Breast epithelium (tissue), 4 donors: ENCODE data around the gene SIGLEC9. TPM values are rescaled to one million over a fixed set of nuclear protein-coding genes. Genes with fewer than 3 reads are reported as not detected.
A peak's percentile ranks its signal among the peaks of the same experiment; 100 is the strongest.

ENCODE experiments used
- DNase-seq, 2 donors: peaks; one replicate each; pipeline ENCODE4 v3.0.0-alpha.2; 2019; ENCODE audit warnings: low spot score in 2 of 2
- H3K27ac ChIP-seq, 2 donors: fragments of 200-600 bp; sonication (generic) in 1 of 2; one replicate each; pipeline ENCODE4 v1.5.1; 2016 to 2019; ENCODE audit warnings: mild to moderate bottlenecking in 1 of 2
- H3K27me3 ChIP-seq, 2 donors: fragments of 200-600 bp; sonication (generic) in 1 of 2; one replicate each; pipeline versions ENCODE4 v1.5.1 to v1.6.0; 2017 to 2019; ENCODE audit warnings: control low read depth in 1 of 2, mild to moderate bottlenecking in 1 of 2
- H3K36me3 ChIP-seq: fragments of 200-600 bp; one replicate; pipeline ENCODE4 v1.5.1; 2019
- H3K4me1 ChIP-seq, 2 donors: fragments of 200-600 bp; sonication (generic); one replicate each; pipeline ENCODE4 v1.5.1; 2016 to 2019; ENCODE audit warnings: control low read depth in 1 of 2
- H3K4me3 ChIP-seq, 3 donors: fragments of 200-600 bp; sonication (generic); 1 replicate in 2 of 3; 2 replicates in 1 of 3; pipeline ENCODE4 v1.5.1; 2016 to 2019; ENCODE audit warnings: mild to moderate bottlenecking in 3 of 3, moderate library complexity in 2 of 3
- H3K9me3 ChIP-seq, 2 donors: fragments of 200-600 bp; sonication (generic) in 1 of 2; one replicate each; pipeline ENCODE4 v1.5.1; 2016 to 2019; ENCODE audit warnings: control low read depth in 1 of 2
- POLR2A ChIP-seq: fragments of 450-650 bp; IDR thresholded peaks from one replicate; pipeline ENCODE4 v1.6.1; 2016; ENCODE audit warnings: antibody characterized with exemption, mild to moderate bottlenecking, moderate library complexity
- POLR2AphosphoS5 ChIP-seq, 3 donors: sonication (generic); formaldehyde crosslinking; IDR thresholded peaks; one replicate each; pipeline ENCODE4 v1.6.1; 2017; ENCODE audit warnings: antibody characterized with exemption in 3 of 3
- intact Hi-C: fragments of 100-400 bp; cut with DNase I; formaldehyde crosslinking; loops from one replicate; pipeline ENCODE4 v1.15.1; 2023; ENCODE audit warnings: low total_unique reads
- total RNA-seq, 3 donors: library from RNA; depleted of rRNA; stranded (reverse); fragments of >200 nt; gene quantifications; one replicate each; pipeline ENCODE4 v1.1.0, GENCODE V29; 2016
- TF ChIP-seq, protein P1 (sequence below), 3 donors: fragments of 450-650 bp; IDR thresholded peaks; one replicate each; pipeline ENCODE4 v1.5.1; 2016 to 2017; ENCODE audit warnings: antibody characterized with exemption in 3 of 3, mild to moderate bottlenecking in 3 of 3, moderate library complexity in 3 of 3

SIGLEC9 gene
- total RNA-seq, 3 donors from 2014 or later, result 3.4 to 7.0 (median 4.3) TPM

DNA sequence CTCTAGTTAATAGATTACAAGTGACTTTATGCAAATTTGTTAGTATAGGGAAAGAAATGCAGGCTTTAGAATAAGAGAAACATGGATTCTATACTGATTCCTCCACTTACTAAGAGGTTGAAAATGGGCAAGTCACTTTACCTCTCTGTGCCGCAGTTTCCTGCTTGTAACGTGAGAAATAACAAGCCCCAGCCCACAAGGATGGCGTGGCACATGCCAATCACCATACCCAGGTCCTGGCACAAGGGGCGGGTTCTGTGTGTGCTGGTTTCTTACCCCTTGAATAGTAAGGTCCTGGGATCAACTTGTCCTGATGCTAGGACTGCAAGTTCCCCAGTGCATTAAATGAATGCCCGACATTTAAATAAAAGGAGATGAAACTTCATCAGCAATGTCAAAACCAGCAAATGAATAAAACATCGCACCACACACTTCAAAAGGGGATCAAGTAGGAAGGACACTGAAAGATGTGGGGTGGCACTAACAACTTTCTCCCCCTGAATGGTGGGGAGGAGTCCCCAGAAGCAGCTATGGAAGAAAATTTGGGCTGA, 7.9 kb upstream of the SIGLEC9 start:
- peaks cover 0 to 4% of the 10 kb centered on the region in 2 donors for H3K27me3 ChIP-seq
- H3K4me1 ChIP-seq, result no peaks in the 10 kb centered on the region
- intact Hi-C loops, result no loop called here
- no peaks in the 10 kb centered on the region for H3K36me3 ChIP-seq
- no peak for TF ChIP-seq POLR2A
- TF ChIP-seq, protein P1, sequence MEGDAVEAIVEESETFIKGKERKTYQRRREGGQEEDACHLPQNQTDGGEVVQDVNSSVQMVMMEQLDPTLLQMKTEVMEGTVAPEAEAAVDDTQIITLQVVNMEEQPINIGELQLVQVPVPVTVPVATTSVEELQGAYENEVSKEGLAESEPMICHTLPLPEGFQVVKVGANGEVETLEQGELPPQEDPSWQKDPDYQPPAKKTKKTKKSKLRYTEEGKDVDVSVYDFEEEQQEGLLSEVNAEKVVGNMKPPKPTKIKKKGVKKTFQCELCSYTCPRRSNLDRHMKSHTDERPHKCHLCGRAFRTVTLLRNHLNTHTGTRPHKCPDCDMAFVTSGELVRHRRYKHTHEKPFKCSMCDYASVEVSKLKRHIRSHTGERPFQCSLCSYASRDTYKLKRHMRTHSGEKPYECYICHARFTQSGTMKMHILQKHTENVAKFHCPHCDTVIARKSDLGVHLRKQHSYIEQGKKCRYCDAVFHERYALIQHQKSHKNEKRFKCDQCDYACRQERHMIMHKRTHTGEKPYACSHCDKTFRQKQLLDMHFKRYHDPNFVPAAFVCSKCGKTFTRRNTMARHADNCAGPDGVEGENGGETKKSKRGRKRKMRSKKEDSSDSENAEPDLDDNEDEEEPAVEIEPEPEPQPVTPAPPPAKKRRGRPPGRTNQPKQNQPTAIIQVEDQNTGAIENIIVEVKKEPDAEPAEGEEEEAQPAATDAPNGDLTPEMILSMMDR (IDR thresholded peaks at IDR 0.05), result no peak
- TF ChIP-seq POLR2AphosphoS5 (IDR thresholded peaks at IDR 0.05), result no peak
- no peaks in the 10 kb centered on the region for H3K9me3 ChIP-seq
- H3K27ac ChIP-seq, result no peak overlapping the region
- no peak for DNase-seq
- no peak overlapping the region for H3K4me3 ChIP-seq

DNA sequence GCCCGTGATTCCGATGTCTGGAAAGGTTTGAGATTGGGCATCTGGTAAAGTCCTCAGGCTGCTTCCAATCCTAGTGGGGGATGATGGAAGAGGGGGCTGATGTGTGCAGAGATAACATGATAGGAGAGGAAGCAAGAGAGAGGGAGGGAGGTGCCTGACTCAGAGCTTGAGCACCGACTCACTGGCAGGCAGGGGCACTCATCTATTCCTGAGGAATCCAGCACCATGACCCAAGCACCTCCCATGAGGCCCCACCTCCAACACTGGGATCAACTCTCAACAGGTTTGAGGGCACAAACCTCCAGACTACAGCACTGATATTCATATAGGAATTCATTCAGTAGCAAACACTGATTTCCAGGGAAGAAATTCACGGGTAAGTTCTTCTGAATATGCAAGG, 5.6 kb upstream of the SIGLEC9 start:
- no peaks in the 10 kb centered on the region for H3K36me3 ChIP-seq
- DNase-seq, result no peak
- no peak overlapping the region for H3K27ac ChIP-seq
- H3K4me1 ChIP-seq, result no peaks in the 10 kb centered on the region
- no peak overlapping the region for H3K4me3 ChIP-seq
- TF ChIP-seq POLR2AphosphoS5 (IDR thresholded peaks at IDR 0.05) (no peak), POLR2A (no peak)
- TF ChIP-seq, protein P1 (IDR thresholded peaks at IDR 0.05), result no peak
- H3K27me3 ChIP-seq, result peaks cover 0 to 4% of the 10 kb centered on the region in 2 donors
- intact Hi-C loops, result no loop called here
- H3K9me3 ChIP-seq, result no peaks in the 10 kb centered on the region

DNA sequence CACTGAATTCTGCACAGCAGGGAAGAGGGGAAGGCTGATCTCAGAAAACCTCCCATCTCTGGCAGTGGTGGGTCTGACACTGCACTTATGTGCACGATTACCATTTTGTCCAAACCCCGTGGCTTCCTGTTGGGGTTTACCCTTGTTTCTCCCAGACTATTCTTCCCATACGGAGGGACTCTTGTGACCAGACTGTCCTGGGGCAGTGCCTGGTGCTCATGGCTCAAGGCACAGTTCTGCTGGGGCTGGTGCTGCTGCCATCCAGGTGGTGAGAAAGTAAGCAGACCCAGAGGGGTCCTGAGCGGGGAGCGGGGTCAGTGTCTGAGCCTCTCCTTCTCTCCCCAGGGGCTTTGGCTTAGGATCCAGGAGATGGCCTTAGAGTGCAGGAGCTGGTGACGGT, 5.1 kb upstream of the SIGLEC9 start:
- H3K36me3 ChIP-seq, result no peaks in the 10 kb centered on the region
- H3K4me1 ChIP-seq, result no peaks in the 10 kb centered on the region
- no peaks in the 10 kb centered on the region for H3K9me3 ChIP-seq
- no peak for DNase-seq
- H3K27me3 ChIP-seq, result peaks cover 0 to 8% of the 10 kb centered on the region in 2 donors
- no peak for TF ChIP-seq POLR2AphosphoS5 (IDR thresholded peaks at IDR 0.05)
- peak overlapping the region in 1 of 2 donors; percentile 12 for H3K27ac ChIP-seq
- intact Hi-C loops, result no loop called here
- H3K4me3 ChIP-seq, result no peak overlapping the region

DNA sequence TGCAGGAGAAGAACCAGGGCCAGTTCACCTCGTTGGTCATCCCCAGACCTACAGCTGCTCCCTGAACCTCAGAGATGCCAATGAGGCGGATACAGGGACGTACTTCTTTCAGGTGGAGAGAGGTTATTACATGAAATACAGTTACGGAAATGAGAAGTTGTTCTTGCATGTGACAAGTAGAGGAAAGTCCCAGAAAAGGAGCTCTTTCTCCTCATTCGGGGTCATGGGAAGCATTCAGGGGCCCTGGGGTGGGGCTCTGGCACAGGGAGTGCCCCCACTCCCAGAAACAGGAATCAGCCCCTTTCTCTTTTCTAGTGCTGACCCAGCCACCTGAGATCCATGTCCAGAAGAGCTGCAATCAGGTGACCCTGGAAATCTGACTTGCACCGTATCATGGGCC, 4.5 kb upstream of the SIGLEC9 start:
- no peak for DNase-seq
- H3K36me3 ChIP-seq, result no peaks in the 10 kb centered on the region
- intact Hi-C loops, result no loop called here
- peak overlapping the region in 1 of 2 donors; percentile 12 for H3K27ac ChIP-seq
- H3K4me3 ChIP-seq, result no peak overlapping the region
- no peaks in the 10 kb centered on the region for H3K9me3 ChIP-seq
- H3K27me3 ChIP-seq, result peaks cover 0 to 13% of the 10 kb centered on the region in 2 donors
- TF ChIP-seq POLR2AphosphoS5 (IDR thresholded peaks at IDR 0.05) (no peak), POLR2A (no peak)
- TF ChIP-seq, protein P1 (IDR thresholded peaks at IDR 0.05), result no peak
- no peaks in the 10 kb centered on the region for H3K4me1 ChIP-seq

DNA sequence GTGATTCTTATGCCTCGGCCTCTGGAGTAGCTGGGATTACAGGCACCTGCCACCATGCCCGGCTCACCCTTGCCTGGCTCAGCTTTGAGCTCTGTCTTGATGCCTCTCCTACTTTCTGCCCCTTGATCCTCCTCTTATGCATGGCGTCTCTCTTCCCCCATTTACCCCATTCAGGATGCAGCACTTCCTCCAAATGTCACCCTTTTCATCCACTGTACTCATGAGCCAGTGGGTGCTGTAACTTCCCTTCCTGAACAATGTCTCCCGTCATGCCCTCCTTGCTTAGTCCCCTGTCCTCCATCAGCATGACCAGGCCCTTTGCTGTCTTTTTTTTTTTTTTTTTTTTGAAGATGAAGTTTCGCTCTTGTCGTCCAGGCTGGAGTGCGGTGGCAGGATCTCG, 3.4 kb upstream of the SIGLEC9 start:
- Histone ChIP-seq H3K27ac (no peak overlapping the region), H3K4me3 (no peak overlapping the region), H3K36me3 (no peaks in the 10 kb centered on the region), H3K27me3 (peaks cover 0 to 15% of the 10 kb centered on the region in 2 donors), H3K4me1 (no peaks in the 10 kb centered on the region), H3K9me3 (no peaks in the 10 kb centered on the region)
- TF ChIP-seq POLR2AphosphoS5 (IDR thresholded peaks at IDR 0.05), result no peak
- DNase-seq, result no peak
- intact Hi-C loops, result no loop called here

DNA sequence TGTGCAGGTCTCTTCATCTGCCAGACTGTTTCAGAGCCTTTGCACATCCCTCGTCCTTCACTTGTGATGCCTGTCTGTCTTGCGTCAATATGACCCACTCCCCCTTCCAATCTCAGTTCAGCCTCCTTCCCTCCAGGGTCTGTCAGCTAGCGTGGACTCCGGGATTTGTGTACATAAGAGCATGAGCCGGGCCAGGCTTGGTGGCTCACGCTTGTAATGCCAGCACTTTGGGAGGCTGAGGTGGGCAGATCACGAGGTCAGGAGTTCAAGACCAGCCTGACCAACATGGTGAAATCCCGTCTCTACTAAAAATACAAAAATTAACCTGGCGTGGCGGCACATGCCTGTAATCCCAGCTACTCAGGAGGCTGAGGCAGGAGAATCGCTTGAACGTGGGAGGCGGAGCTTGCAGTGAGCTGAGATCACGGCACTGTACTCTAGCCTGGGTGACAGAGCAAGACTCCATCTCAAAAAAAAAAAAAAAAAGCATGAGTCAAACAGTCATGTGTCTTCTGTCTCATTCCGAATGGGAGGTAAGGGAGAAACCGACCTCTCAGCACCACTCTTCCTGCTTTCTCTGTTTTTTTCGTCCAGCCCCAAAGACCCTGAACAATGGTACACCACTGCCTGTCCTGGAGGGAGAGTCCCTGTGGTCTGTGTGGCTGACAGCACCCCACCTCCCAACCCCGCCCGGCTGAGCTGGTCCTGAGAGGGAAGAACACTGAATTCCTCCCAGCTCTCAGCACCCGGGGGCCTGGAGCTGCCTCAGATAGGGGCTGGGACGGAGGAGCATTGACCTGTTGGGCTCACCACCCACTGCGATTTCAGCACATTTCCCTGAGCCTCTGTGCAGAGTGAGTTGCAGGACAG, 2.4 kb upstream of the SIGLEC9 start:
- peak overlapping the region in 1 of 2 donors; percentile 80 for H3K27ac ChIP-seq
- H3K36me3 ChIP-seq, result no peaks in the 10 kb centered on the region
- peaks cover 0 to 15% of the 10 kb centered on the region in 2 donors for H3K27me3 ChIP-seq
- H3K9me3 ChIP-seq, result no peaks in the 10 kb centered on the region
- peak overlapping the region in 2 of 3 donors; percentile 17 to 31 for H3K4me3 ChIP-seq
- H3K4me1 ChIP-seq, result no peaks in the 10 kb centered on the region
- no peak for DNase-seq
- intact Hi-C loops, result no loop called here
- TF ChIP-seq POLR2AphosphoS5 (IDR thresholded peaks at IDR 0.05), result no peak
- TF ChIP-seq, protein P1 (IDR thresholded peaks at IDR 0.05), result no peak
- no peak for TF ChIP-seq POLR2A
